HL-60/S4 treated with retinoic acid at 250 ng/mL for 4 days and 3 days (cell line): ENCODE results near the gene COX6B2.
"Not testable (repeated sequence)": the region's sequence is repeated elsewhere in the genome, so short reads cannot be mapped to it uniquely, and the experiment has no call there.

Source experiments
- in situ Hi-C: fragments of 300-500 bp; cut with MboI; formaldehyde crosslinking; loops from 2 replicates; pipeline ENCODE4 v1.7.0; 2022; ENCODE audit warnings: low sequenced_read_pairs

Gene COX6B2

GRCh38 chr19:55345101-55345817 is 9.3 kb downstream of the COX6B2 start:
- in situ Hi-C loops, result no loop called here

- in situ Hi-C loops, result no loop called here
Observed at GRCh38 chr19:55344444-55344843, 10.1 kb downstream of the COX6B2 start.

GRCh38 chr19:55341595-55342531 is 12.7 kb downstream of the COX6B2 start:
- in situ Hi-C loops, result no loop called here

- in situ Hi-C loops, result no loop called here
Observed at GRCh38 chr19:55341171-55341588, 13.3 kb downstream of the COX6B2 start.

- in situ Hi-C loops, result no loop called here
Observed at GRCh38 chr19:55340784-55341147, 13.8 kb downstream of the COX6B2 start.

- in situ Hi-C loops, result no loop called here
Observed at GRCh38 chr19:55339889-55340783, 14.4 kb downstream of the COX6B2 start.

- in situ Hi-C loops, result no loop called here
Observed at GRCh38 chr19:55339105-55339888, 15.2 kb downstream of the COX6B2 start, which contains the start of gene KMT5C. TSS of gene KMT5C (plus strand) at chr19:55339876. CDS start at chr19:55341937, 2,061 bp downstream.

GRCh38 chr19:55336101-55336500 is 18.4 kb downstream of the COX6B2 start:
- in situ Hi-C loops, result no loop called here

GRCh38 chr19:55333870-55334269 is 20.6 kb downstream of the COX6B2 start:
- in situ Hi-C loops, result no loop called here

GRCh38 chr19:55329791-55330190 is 24.7 kb downstream of the COX6B2 start:
- in situ Hi-C loops, result not testable (repeated sequence)

GRCh38 chr19:55328774-55329318 is 25.7 kb downstream of the COX6B2 start:
- in situ Hi-C loops, result not testable (repeated sequence)

GRCh38 chr19:55325172-55325571 is 29.3 kb downstream of the COX6B2 start, which contains the start of gene TMEM150B:
TSS of gene TMEM150B (minus strand) at chr19:55325341. CDS start at chr19:55321036, 4,305 bp downstream.
- in situ Hi-C loops, result no loop called here

GRCh38 chr19:55324662-55325061 is 29.9 kb downstream of the COX6B2 start:
- in situ Hi-C loops, result no loop called here

- in situ Hi-C loops, result no loop called here
Observed at GRCh38 chr19:55322204-55322885, 32.2 kb downstream of the COX6B2 start.

- in situ Hi-C loops, result no loop called here
Observed at GRCh38 chr19:55321466-55322137, 32.9 kb downstream of the COX6B2 start.

GRCh38 chr19:55320844-55321419 is 33.6 kb downstream of the COX6B2 start:
- in situ Hi-C loops, result no loop called here

GRCh38 chr19:55319785-55320184 is 34.7 kb downstream of the COX6B2 start:
- in situ Hi-C loops, result no loop called here

GRCh38 chr19:55316646-55317045 is 37.9 kb downstream of the COX6B2 start:
- in situ Hi-C loops, result no loop called here
